ENCODE data around the gene ADRA2C.

- TF ChIP-seq, protein P1, sequence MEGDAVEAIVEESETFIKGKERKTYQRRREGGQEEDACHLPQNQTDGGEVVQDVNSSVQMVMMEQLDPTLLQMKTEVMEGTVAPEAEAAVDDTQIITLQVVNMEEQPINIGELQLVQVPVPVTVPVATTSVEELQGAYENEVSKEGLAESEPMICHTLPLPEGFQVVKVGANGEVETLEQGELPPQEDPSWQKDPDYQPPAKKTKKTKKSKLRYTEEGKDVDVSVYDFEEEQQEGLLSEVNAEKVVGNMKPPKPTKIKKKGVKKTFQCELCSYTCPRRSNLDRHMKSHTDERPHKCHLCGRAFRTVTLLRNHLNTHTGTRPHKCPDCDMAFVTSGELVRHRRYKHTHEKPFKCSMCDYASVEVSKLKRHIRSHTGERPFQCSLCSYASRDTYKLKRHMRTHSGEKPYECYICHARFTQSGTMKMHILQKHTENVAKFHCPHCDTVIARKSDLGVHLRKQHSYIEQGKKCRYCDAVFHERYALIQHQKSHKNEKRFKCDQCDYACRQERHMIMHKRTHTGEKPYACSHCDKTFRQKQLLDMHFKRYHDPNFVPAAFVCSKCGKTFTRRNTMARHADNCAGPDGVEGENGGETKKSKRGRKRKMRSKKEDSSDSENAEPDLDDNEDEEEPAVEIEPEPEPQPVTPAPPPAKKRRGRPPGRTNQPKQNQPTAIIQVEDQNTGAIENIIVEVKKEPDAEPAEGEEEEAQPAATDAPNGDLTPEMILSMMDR (IDR thresholded peaks at IDR 0.05), result no peak
- TF ChIP-seq POLR2A (IDR thresholded peaks at IDR 0.05), result no peak
Observed at GRCh38 chr4:3729882-3730226, 36.3 kb upstream of the ADRA2C start.
